HL-60 (cell line): ENCODE results near the gene LAMB3.

ENCODE experiments used
- DNase-seq, 2 experiments: peaks; one replicate each; pipeline ENCODE4 v3.0.0-alpha.2; 2010 to 2020; ENCODE audit warnings: low read depth in 1 of 2, low spot score in 1 of 2
- H3K27ac ChIP-seq: fragments of 250-450 bp; sonication (Bioruptor Pico); replicated peaks from 2 replicates; pipeline ENCODE4 v1.5.1; 2020; ENCODE audit warnings: mild to moderate bottlenecking, moderate library complexity
- H3K27me3 ChIP-seq: fragments of 250-450 bp; sonication (Bioruptor Pico); 2 replicates; pipeline ENCODE4 v1.5.1; 2021; ENCODE audit warnings: mild to moderate bottlenecking, moderate library complexity; ENCODE audit not compliant: insufficient read depth, poor library complexity, severe bottlenecking
- H3K4me3 ChIP-seq: replicated peaks from 2 replicates; pipeline ENCODE4 v1.5.1; 2011; ENCODE audit warnings: mild to moderate bottlenecking, control low read depth, low read length; ENCODE audit not compliant: insufficient read depth
- CTCF ChIP-seq: IDR thresholded peaks from one replicate; pipeline ENCODE4 v1.5.1; 2011; ENCODE audit warnings: low read length, control low read depth, inconsistent platforms; ENCODE audit not compliant: insufficient read depth
- GABPA ChIP-seq: IDR thresholded peaks from 2 replicates; pipeline ENCODE4 v1.6.1; 2012; ENCODE audit warnings: low read depth
- POLR2AphosphoS5 ChIP-seq: IDR thresholded peaks from 2 replicates; pipeline ENCODE4 v1.6.1; 2012; ENCODE audit warnings: low read depth
- REST ChIP-seq: IDR thresholded peaks from 2 replicates; pipeline ENCODE4 v1.6.1; 2012; ENCODE audit warnings: low read depth; ENCODE audit not compliant: insufficient replicate concordance
- SPI1 ChIP-seq: IDR thresholded peaks from 2 replicates; pipeline ENCODE4 v1.6.1; 2012; ENCODE audit warnings: low read depth, mild to moderate bottlenecking, borderline replicate concordance

The LAMB3 gene

GRCh38 chr1:209643285-209644020 is 8.8 kb downstream of the LAMB3 start:
- H3K4me3 ChIP-seq = no peak overlapping the region
- no peak overlapping the region for H3K27ac ChIP-seq
- TF ChIP-seq CTCF = no peak
- TF ChIP-seq GABPA = no peak
- no peak for TF ChIP-seq REST
- no peak for TF ChIP-seq POLR2AphosphoS5
- TF ChIP-seq SPI1 = no peak
- no peaks in the 10 kb centered on the region for H3K27me3 ChIP-seq
- DNase-seq = no peak

- Histone ChIP-seq H3K4me3 (no peak overlapping the region), H3K27ac (no peak overlapping the region), H3K27me3 (no peaks in the 10 kb centered on the region)
- TF ChIP-seq POLR2AphosphoS5 (no peak), CTCF (no peak), REST (no peak), GABPA (no peak), SPI1 (no peak)
- DNase-seq = no peak
Observed at GRCh38 chr1:209642816-209643215, 9.4 kb downstream of the LAMB3 start.

GRCh38 chr1:209641832-209642172 is 10.4 kb downstream of the LAMB3 start:
- no peaks in the 10 kb centered on the region for H3K27me3 ChIP-seq
- H3K27ac ChIP-seq = no peak overlapping the region
- no peak for TF ChIP-seq SPI1
- TF ChIP-seq REST = no peak
- no peak for TF ChIP-seq POLR2AphosphoS5
- no peak for TF ChIP-seq CTCF
- DNase-seq = no peak
- no peak overlapping the region for H3K4me3 ChIP-seq
